ENCODE data around the gene EBPL. TPM values are rescaled to one million over a fixed set of nuclear protein-coding genes. Genes with fewer than 3 reads are reported as not detected.

The EBPL gene
- total RNA-seq, 1 experiment from 2014 or later = 60.9 TPM

DNA sequence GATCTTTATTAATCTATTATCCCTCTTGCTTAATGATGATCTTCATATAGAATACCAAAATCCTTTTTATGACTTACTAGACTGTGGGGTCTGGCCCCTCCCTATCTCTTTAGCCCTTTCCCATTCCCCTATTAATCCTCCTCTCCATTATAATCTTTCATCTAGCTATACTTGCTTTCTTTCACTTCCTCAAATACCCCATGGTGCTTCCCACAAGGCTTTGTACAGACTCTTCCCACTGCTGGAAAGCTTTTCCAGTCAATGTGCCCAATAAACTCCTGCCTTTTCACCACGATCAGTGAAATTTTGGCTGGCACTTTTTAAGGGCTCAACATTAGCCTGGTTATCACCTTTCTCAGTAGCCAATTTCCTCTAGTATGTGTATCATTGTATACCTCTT lies 3.2 kb upstream of the EBPL start:
- Histone ChIP-seq H3K27me3 (ENCODE audit: control insufficient read depth, insufficient read depth, low read length) (no peaks in the 10 kb centered on the region), H3K27ac (ENCODE audit: low read length) (no peak overlapping the region), H3K4me1 (ENCODE audit: control insufficient read depth, insufficient read depth, low read length) (no peaks in the 10 kb centered on the region), H3K9me3 (ENCODE audit: control insufficient read depth, insufficient read depth, low read depth, low read length) (no peaks in the 10 kb centered on the region), H3K4me3 (ENCODE audit: low read depth in 2 of 2, low read length in 2 of 2) (no peak overlapping the region), H3K36me3 (ENCODE audit: control insufficient read depth, insufficient read depth, low read length) (no peaks in the 10 kb centered on the region; the same call in 1 of the 2 replicates)
- ATAC-seq = no peak
- intact Hi-C loops (cut with micrococcal nuclease; ENCODE audit: unreplicated experiment) = no loop called here
- no TSS peak for BruUV-seq (replicated peaks)
- no peak for DNase-seq (ENCODE audit: low read depth, low spot score)
- ChIA-PET POLR2A (no interaction called here), CTCF (no interaction called here)
- in situ Hi-C loops (cut with HindIII; ENCODE audit: low pct_unique_long_range_greater_than_20kb, low sequenced_read_pairs) = no loop called here
- no peak for TF ChIP-seq SIN3A (IDR thresholded peaks at IDR 0.05; ENCODE audit: borderline replicate concordance, insufficient read depth, low read depth, low read length)
- TF ChIP-seq POLR2AphosphoS5 (IDR thresholded peaks at IDR 0.05; ENCODE audit: low read depth, low read length) = no peak
- no peak for TF ChIP-seq CTCF (IDR thresholded peaks at IDR 0.05)
- TF ChIP-seq, protein P1, sequence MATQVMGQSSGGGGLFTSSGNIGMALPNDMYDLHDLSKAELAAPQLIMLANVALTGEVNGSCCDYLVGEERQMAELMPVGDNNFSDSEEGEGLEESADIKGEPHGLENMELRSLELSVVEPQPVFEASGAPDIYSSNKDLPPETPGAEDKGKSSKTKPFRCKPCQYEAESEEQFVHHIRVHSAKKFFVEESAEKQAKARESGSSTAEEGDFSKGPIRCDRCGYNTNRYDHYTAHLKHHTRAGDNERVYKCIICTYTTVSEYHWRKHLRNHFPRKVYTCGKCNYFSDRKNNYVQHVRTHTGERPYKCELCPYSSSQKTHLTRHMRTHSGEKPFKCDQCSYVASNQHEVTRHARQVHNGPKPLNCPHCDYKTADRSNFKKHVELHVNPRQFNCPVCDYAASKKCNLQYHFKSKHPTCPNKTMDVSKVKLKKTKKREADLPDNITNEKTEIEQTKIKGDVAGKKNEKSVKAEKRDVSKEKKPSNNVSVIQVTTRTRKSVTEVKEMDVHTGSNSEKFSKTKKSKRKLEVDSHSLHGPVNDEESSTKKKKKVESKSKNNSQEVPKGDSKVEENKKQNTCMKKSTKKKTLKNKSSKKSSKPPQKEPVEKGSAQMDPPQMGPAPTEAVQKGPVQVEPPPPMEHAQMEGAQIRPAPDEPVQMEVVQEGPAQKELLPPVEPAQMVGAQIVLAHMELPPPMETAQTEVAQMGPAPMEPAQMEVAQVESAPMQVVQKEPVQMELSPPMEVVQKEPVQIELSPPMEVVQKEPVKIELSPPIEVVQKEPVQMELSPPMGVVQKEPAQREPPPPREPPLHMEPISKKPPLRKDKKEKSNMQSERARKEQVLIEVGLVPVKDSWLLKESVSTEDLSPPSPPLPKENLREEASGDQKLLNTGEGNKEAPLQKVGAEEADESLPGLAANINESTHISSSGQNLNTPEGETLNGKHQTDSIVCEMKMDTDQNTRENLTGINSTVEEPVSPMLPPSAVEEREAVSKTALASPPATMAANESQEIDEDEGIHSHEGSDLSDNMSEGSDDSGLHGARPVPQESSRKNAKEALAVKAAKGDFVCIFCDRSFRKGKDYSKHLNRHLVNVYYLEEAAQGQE (IDR thresholded peaks at IDR 0.05; ENCODE audit: insufficient read depth in 1 of 2, low read depth in 2 of 2, low read length in 1 of 2) = no peak
- no peak for TF ChIP-seq TCF7L2 (IDR thresholded peaks at IDR 0.05; ENCODE audit: low read depth, low read length)

GRCh38 chr13:49693877-49694276 lies 2.6 kb upstream of the EBPL start:
- Histone ChIP-seq H3K27me3 (ENCODE audit: control insufficient read depth, insufficient read depth, low read length) (no peaks in the 10 kb centered on the region), H3K4me3 (ENCODE audit: low read depth in 2 of 2, low read length in 2 of 2) (no peak overlapping the region), H3K9me3 (ENCODE audit: control insufficient read depth, insufficient read depth, low read depth, low read length) (no peaks in the 10 kb centered on the region), H3K36me3 (ENCODE audit: control insufficient read depth, insufficient read depth, low read length) (no peaks in the 10 kb centered on the region; the same call in 1 of the 2 replicates), H3K4me1 (ENCODE audit: control insufficient read depth, insufficient read depth, low read length) (no peaks in the 10 kb centered on the region), H3K27ac (ENCODE audit: low read length) (no peak overlapping the region)
- ChIA-PET CTCF (no interaction called here), POLR2A (no interaction called here)
- no TSS peak for BruUV-seq (replicated peaks)
- intact Hi-C loops (cut with micrococcal nuclease; ENCODE audit: unreplicated experiment) (no loop called here), in situ Hi-C loops (cut with HindIII; ENCODE audit: low pct_unique_long_range_greater_than_20kb, low sequenced_read_pairs) (no loop called here)
- DNase-seq (ENCODE audit: low read depth, low spot score) (no peak), ATAC-seq (no peak)
- TF ChIP-seq, protein P1 (IDR thresholded peaks at IDR 0.05; ENCODE audit: insufficient read depth in 1 of 2, low read depth in 2 of 2, low read length in 1 of 2) = no peak
- TF ChIP-seq CTCF (IDR thresholded peaks at IDR 0.05) = no peak
